Measurements from ENCODE around the gene SMG7.
A peak's percentile ranks its signal among the peaks of the same experiment; 100 is the strongest.

SMG7 gene

GRCh38 chr1:183568176-183569021 lies 96.1 kb downstream of the SMG7 start:
- no peak for DNase-seq

GRCh38 chr1:183569141-183569540 lies 96.8 kb downstream of the SMG7 start:
- no peak for DNase-seq

GRCh38 chr1:183569801-183570200 lies 97.5 kb downstream of the SMG7 start:
- DNase-seq, result no peak

- no peak for DNase-seq
These were observed 98.2 kb downstream of the SMG7 start for GRCh38 chr1:183570451-183570850.

GRCh38 chr1:183571678-183572268 lies 99.5 kb downstream of the SMG7 start:
- DNase-seq, result no peak

- no peak for DNase-seq
These were observed 100.4 kb downstream of the SMG7 start for GRCh38 chr1:183572721-183573120.

- DNase-seq, result peak in 1 of 2 experiments; percentile 16
These were observed 103.3 kb downstream of the SMG7 start for GRCh38 chr1:183575606-183576005.

- no peak for DNase-seq
These were observed 104.2 kb downstream of the SMG7 start for GRCh38 chr1:183576537-183576936.

GRCh38 chr1:183577897-183578465 lies 105.7 kb downstream of the SMG7 start:
- DNase-seq, result no peak

- DNase-seq, result no peak
These were observed 106.6 kb downstream of the SMG7 start for GRCh38 chr1:183578856-183579255.

- peak in 1 of 2 experiments; percentile 55 for DNase-seq
These were observed 108.0 kb downstream of the SMG7 start for GRCh38 chr1:183580281-183580682.

GRCh38 chr1:183582021-183582713 lies 109.9 kb downstream of the SMG7 start:
- no peak for DNase-seq

GRCh38 chr1:183583466-183583865 lies 111.2 kb downstream of the SMG7 start:
- no peak for DNase-seq

- no peak for DNase-seq
These were observed 111.8 kb downstream of the SMG7 start for GRCh38 chr1:183584147-183584546.

GRCh38 chr1:183585038-183585437 lies 112.7 kb downstream of the SMG7 start:
- no peak for DNase-seq

GRCh38 chr1:183586455-183586854 lies 114.2 kb downstream of the SMG7 start:
- no peak for DNase-seq

- no peak for DNase-seq
These were observed 114.6 kb downstream of the SMG7 start for GRCh38 chr1:183586926-183587325.

GRCh38 chr1:183588827-183589226 lies 116.5 kb downstream of the SMG7 start:
- peak in 1 of 2 experiments; percentile 24 for DNase-seq

GRCh38 chr1:183589384-183589783 lies 117.1 kb downstream of the SMG7 start:
- DNase-seq, result no peak

- DNase-seq, result no peak
These were observed 117.6 kb downstream of the SMG7 start for GRCh38 chr1:183589874-183590243.

GRCh38 chr1:183590244-183591191 lies 118.2 kb downstream of the SMG7 start, which contains the start of gene NCF2:
NCF2 (minus strand) TSS chr1:183590459; CDS start chr1:183590329, 130 bp downstream.
- DNase-seq, result no peak

GRCh38 chr1:183592733-183593132 lies 120.4 kb downstream of the SMG7 start:
- DNase-seq, result no peak

Data from NCI-H446 (cell line).